ENCODE data around the gene PIEZO1. TPM values are rescaled to one million over a fixed set of nuclear protein-coding genes. Genes with fewer than 3 reads are reported as not detected.

PIEZO1 gene
- total and polyA plus RNA-seq, 2 donors from 2014 or later: 103 to 124 TPM

DNA sequence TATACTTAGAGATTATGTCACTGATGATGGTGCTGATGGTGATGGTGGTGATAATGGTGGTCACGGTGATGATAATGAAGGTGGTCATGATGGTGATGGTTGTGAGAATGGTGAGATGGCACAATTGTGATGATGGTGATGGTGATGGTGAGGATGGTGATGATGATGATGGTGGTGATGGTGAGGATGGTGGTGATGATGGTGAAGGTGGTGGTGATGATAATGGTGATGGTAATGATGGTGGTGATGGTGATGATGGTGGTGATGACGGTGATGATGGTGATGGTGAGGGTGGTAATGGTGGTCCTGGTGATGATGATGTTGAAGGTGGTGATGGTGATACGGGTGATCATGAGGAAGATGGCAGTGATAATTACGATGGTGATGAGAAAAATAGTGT, 13.1 kb upstream of the PIEZO1 start:
- FAIRE-seq (no peak), DNase-seq (no peak)
- Histone ChIP-seq H3K27ac (ENCODE audit: low read depth in 2 of 2, low read length in 2 of 2) (no peak overlapping the region), H3K27me3 (ENCODE audit: control insufficient read depth, insufficient read depth, low read length) (no peaks in the 10 kb centered on the region), H3K36me3 (ENCODE audit: control insufficient read depth in 2 of 3, insufficient read depth in 3 of 3, low read length in 3 of 3) (no peaks in the 10 kb centered on the region), H3K9ac (ENCODE audit: low read length in 3 of 3) (no peak overlapping the region), H3K4me3 (ENCODE audit: low read length in 3 of 3) (no peak overlapping the region), H3K9me3 (ENCODE audit: control insufficient read depth in 2 of 3, insufficient read depth in 1 of 3, low read length in 3 of 3) (no peaks in the 10 kb centered on the region), H3K4me1 (ENCODE audit: control insufficient read depth in 2 of 3, insufficient read depth in 2 of 3, low read depth in 1 of 3, low read length in 3 of 3) (no peaks in the 10 kb centered on the region)
- no peak for TF ChIP-seq CTCF (IDR thresholded peaks at IDR 0.05; ENCODE audit: borderline replicate concordance, extremely low read depth, insufficient read depth)
- intact Hi-C loops (cut with DNase I): no loop called here

DNA sequence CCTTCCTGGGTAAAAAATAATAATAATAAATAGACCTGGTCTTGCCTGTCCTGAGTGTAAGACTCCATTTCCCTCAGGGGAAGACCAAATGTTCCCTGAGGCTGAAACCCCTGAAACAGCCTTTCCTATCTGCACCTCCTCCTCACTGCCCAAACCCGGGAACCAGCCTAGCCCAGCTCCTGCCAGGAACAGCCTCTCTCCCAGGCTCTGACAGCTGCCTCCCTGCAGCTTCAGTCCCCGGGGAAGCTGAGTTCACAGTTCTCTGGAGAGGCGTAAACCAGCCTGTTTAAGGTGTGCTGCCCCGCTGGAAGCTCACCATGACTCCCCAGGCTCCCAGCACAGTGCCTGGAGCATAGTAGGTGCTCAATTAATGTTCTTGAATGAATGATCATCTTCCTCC, 11.3 kb upstream of the PIEZO1 start:
- Histone ChIP-seq H3K4me1 (ENCODE audit: control insufficient read depth in 2 of 3, insufficient read depth in 2 of 3, low read depth in 1 of 3, low read length in 3 of 3) (no peaks in the 10 kb centered on the region), H3K4me3 (ENCODE audit: low read length in 3 of 3) (no peak overlapping the region), H3K9ac (ENCODE audit: low read length in 3 of 3) (no peak overlapping the region), H3K27me3 (ENCODE audit: control insufficient read depth, insufficient read depth, low read length) (no peaks in the 10 kb centered on the region), H3K27ac (ENCODE audit: low read depth in 2 of 2, low read length in 2 of 2) (no peak overlapping the region), H3K36me3 (ENCODE audit: control insufficient read depth in 2 of 3, insufficient read depth in 3 of 3, low read length in 3 of 3) (no peaks in the 10 kb centered on the region), H3K9me3 (ENCODE audit: control insufficient read depth in 2 of 3, insufficient read depth in 1 of 3, low read length in 3 of 3) (no peaks in the 10 kb centered on the region)
- DNase-seq (no peak), FAIRE-seq (no peak)
- intact Hi-C loops (cut with DNase I): no loop called here
- TF ChIP-seq CTCF (IDR thresholded peaks at IDR 0.05; ENCODE audit: borderline replicate concordance, extremely low read depth, insufficient read depth): no peak

- Histone ChIP-seq H3K27ac (ENCODE audit: low read depth in 2 of 2, low read length in 2 of 2) (no peak overlapping the region), H3K36me3 (ENCODE audit: control insufficient read depth in 2 of 3, insufficient read depth in 3 of 3, low read length in 3 of 3) (no peaks in the 10 kb centered on the region), H3K27me3 (ENCODE audit: control insufficient read depth, insufficient read depth, low read length) (no peaks in the 10 kb centered on the region), H3K4me3 (ENCODE audit: low read length in 3 of 3) (no peak overlapping the region), H3K9me3 (ENCODE audit: control insufficient read depth in 2 of 3, insufficient read depth in 1 of 3, low read length in 3 of 3) (no peaks in the 10 kb centered on the region), H3K4me1 (ENCODE audit: control insufficient read depth in 2 of 3, insufficient read depth in 2 of 3, low read depth in 1 of 3, low read length in 3 of 3) (no peaks in the 10 kb centered on the region), H3K9ac (ENCODE audit: low read length in 3 of 3) (no peak overlapping the region)
- TF ChIP-seq CTCF (IDR thresholded peaks at IDR 0.05; ENCODE audit: borderline replicate concordance, extremely low read depth, insufficient read depth): no peak
- FAIRE-seq (no peak), DNase-seq (no peak)
- intact Hi-C loops (cut with DNase I): no loop called here
Measured at GRCh38 chr16:88793251-88793954, 8.4 kb upstream of the PIEZO1 start.

Data from kidney (tissue), 14 donors.